HG03571 (cell line): Measurements from ENCODE around the gene CST9.

Experiments used
- ATAC-seq: cut with Tn5 transposase; IDR thresholded peaks from one replicate; pipeline ENCODE4 v1.9.1; 2021; ENCODE audit not compliant: unreplicated experiment

CST9 gene

DNA sequence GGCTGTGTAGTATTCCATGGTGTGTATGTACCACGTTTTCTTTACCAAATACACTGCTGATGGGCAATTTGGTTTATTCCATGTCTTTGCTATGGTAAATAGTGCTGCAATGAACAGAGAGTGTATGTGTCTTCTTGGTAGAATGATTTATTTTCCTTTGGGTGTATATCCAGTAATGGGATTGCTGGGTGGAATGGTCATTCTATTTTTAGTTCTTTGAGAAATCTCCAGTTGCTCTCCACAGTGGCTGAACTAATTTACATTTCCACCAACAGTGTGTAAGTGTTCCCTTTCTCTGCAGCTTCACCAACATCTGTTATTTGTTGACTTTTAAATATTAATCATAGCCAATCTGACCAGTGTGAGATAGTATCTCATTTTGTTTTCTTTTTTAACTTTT, 51.3 kb downstream of the CST9 start:
- no peak for ATAC-seq
